H1 (cell line): ENCODE results near the gene TACC2. TPM values are rescaled to one million over a fixed set of nuclear protein-coding genes. Genes with fewer than 3 reads are reported as not detected.

Experiments used
- SP1 ChIP-seq: IDR thresholded peaks from 2 replicates; pipeline ENCODE4 v1.6.1; 2011; ENCODE audit warnings: low read depth, low read length
- polyA plus RNA-seq, 7 experiments: library from polyadenylated mRNA; depleted of rRNA in 3 of 7; stranded (reverse) in 5 of 7; unstranded in 2 of 7; fragments of >200 nt in 5 of 7; fragments of 200-250 nt in 2 of 7; gene quantifications; 1 replicate in 5 of 7; 2 replicates in 1 of 7; 4 replicates in 1 of 7; pipeline versions ENCODE4 v1.2.1 to v1.2.3, GENCODE V29; 2011 to 2013; ENCODE audit warnings: missing spikeins in 2 of 7, mixed read lengths in 2 of 7
- total RNA-seq: library from RNA; stranded (reverse); fragmentation: NEBNext Ultra II Directional; extraction: Animal tissue kit (Norgen Biotek cat#: 25700); gene quantifications from 2 replicates; pipeline ENCODE4 v1.2.1, GENCODE V29; 2021

TACC2 gene
- total and polyA plus RNA-seq, 2 of the 8 experiments (the other 6 are each of a cell fraction or from before 2014, with no cell fraction given): 21.2 to 46.6 TPM

DNA sequence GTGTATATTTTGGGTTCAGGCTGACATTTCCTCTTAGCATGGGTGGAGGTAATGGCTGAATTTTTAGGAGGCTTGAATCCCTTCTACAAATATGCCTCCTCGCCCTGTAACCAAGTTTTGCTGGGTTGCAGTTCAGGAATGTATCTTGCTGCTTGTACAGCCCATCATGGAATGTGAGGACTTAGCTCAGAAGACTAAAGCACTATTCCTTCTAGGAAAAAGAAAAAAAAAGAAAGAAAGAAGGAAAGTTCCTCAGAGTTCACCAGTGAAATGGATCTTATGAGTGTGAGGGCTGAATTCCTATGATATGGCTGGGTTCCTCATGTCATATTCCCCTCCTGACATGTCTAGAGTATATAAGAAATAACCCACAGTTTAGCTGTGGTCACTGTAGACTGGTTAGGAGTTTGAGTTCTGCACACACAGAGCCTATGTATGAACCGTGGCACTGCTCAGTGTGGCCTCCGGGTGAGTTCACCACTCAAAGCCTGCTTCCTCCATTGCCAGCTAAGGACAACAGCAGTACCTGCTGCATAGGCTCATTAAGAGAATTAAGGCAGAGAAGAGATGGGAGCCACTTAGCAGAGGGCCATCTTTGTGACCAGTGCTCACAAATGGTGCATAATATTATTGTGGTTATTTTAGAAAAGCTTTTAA is 114.0 kb downstream of the TACC2 start (continued):
- no peak for TF ChIP-seq SP1
